GM12892 (cell line): ENCODE data around the gene VPS52.

ENCODE experiments used
- DNase-seq: peaks from one replicate; pipeline ENCODE4 v3.0.0; 2011; ENCODE audit not compliant: insufficient read length
- FAIRE-seq: peaks from 2 replicates; lab custom pipeline; 2011; peaks lifted over from hg19 to GRCh38; lab: Jason Lieb, UNC
- POLR2A ChIP-seq: IDR thresholded peaks from 2 replicates; pipeline ENCODE4 v1.6.1; 2011; ENCODE audit warnings: low read depth, low read length, control low read depth
- POLR2AphosphoS5 ChIP-seq: IDR thresholded peaks from 2 replicates; pipeline ENCODE4 v1.6.1; 2011; ENCODE audit warnings: low read depth, low read length, control low read depth
- TAF1 ChIP-seq: IDR thresholded peaks from 2 replicates; pipeline ENCODE4 v1.6.1; 2011; ENCODE audit warnings: low read depth, mild to moderate bottlenecking, control low read depth, low read length, borderline replicate concordance

Gene VPS52

GRCh38 chr6:33298773-33299236 lies 27.1 kb upstream of the VPS52 start, which contains the start of gene RGL2:
Gene RGL2, minus strand, starts transcription at chr6:33298942. Its CDS starts 332 bp downstream, at chr6:33298610.
- peak; percentile 61 for DNase-seq
- FAIRE-seq: no peak
- TF ChIP-seq POLR2AphosphoS5: no peak
- no peak for TF ChIP-seq POLR2A
- TF ChIP-seq TAF1: no peak

GRCh38 chr6:33297956-33298772 lies 26.5 kb upstream of the VPS52 start:
- DNase-seq: peak; percentile 75
- no peak for TF ChIP-seq TAF1
- TF ChIP-seq POLR2A: peak; percentile 18; the same call in 1 of the 2 replicates
- peak; percentile 60 for FAIRE-seq

- DNase-seq (peak; percentile 57), FAIRE-seq (no peak)
- TF ChIP-seq POLR2AphosphoS5: no peak
- no peak for TF ChIP-seq POLR2A
- no peak for TF ChIP-seq TAF1
Measured at GRCh38 chr6:33297406-33297955, 25.8 kb upstream of the VPS52 start.

GRCh38 chr6:33296797-33297405 lies 25.2 kb upstream of the VPS52 start:
- FAIRE-seq (no peak), DNase-seq (no peak)
- TF ChIP-seq POLR2AphosphoS5 (no peak), TAF1 (no peak), POLR2A (no peak)

GRCh38 chr6:33295621-33296369 lies 24.1 kb upstream of the VPS52 start:
- FAIRE-seq (no peak), DNase-seq (no peak)
- no peak for TF ChIP-seq POLR2A
- no peak for TF ChIP-seq POLR2AphosphoS5
- TF ChIP-seq TAF1: no peak

GRCh38 chr6:33294086-33294823 lies 22.6 kb upstream of the VPS52 start:
- FAIRE-seq: no peak
- no peak for DNase-seq
- TF ChIP-seq POLR2AphosphoS5 (no peak), POLR2A (no peak), TAF1 (no peak)

GRCh38 chr6:33292996-33293682 lies 21.5 kb upstream of the VPS52 start:
- FAIRE-seq: no peak
- no peak for DNase-seq
- TF ChIP-seq POLR2A: no peak
- TF ChIP-seq TAF1: no peak
- no peak for TF ChIP-seq POLR2AphosphoS5

GRCh38 chr6:33290459-33290858 lies 18.8 kb upstream of the VPS52 start:
- no peak for DNase-seq
- TF ChIP-seq POLR2A (no peak), TAF1 (no peak), POLR2AphosphoS5 (no peak)
- FAIRE-seq: no peak

GRCh38 chr6:33289784-33290315 lies 18.2 kb upstream of the VPS52 start:
- TF ChIP-seq POLR2AphosphoS5: no peak
- DNase-seq: no peak
- FAIRE-seq: peak; percentile 42
